HG03432 (cell line): ENCODE data around the gene TMEM270.

Experiments
- ATAC-seq: cut with Tn5 transposase; IDR thresholded peaks from one replicate; pipeline ENCODE4 v1.9.1; 2021; ENCODE audit warnings: mild to moderate bottlenecking, moderate library complexity; ENCODE audit not compliant: unreplicated experiment

TMEM270 gene

GRCh38 chr7:73885433-73885974 lies 24.5 kb downstream of the TMEM270 start:
- ATAC-seq: no peak

- no peak for ATAC-seq
Observed at GRCh38 chr7:73885975-73886798, 25.2 kb downstream of the TMEM270 start.

- ATAC-seq: no peak
Observed at GRCh38 chr7:73887762-73888161, 26.8 kb downstream of the TMEM270 start.

GRCh38 chr7:73888959-73889358 lies 28.0 kb downstream of the TMEM270 start:
- ATAC-seq: no peak

- no peak for ATAC-seq
Observed at GRCh38 chr7:73890555-73891147, 29.7 kb downstream of the TMEM270 start.

GRCh38 chr7:73891178-73891885 lies 30.4 kb downstream of the TMEM270 start:
- no peak for ATAC-seq

GRCh38 chr7:73892003-73892999 lies 31.3 kb downstream of the TMEM270 start:
- no peak for ATAC-seq

- ATAC-seq: no peak
Observed at GRCh38 chr7:73893342-73894101, 32.6 kb downstream of the TMEM270 start.

- no peak for ATAC-seq
Observed at GRCh38 chr7:73894166-73894565, 33.2 kb downstream of the TMEM270 start.

GRCh38 chr7:73894733-73895551 lies 34.0 kb downstream of the TMEM270 start:
- no peak for ATAC-seq

GRCh38 chr7:73895626-73896025 lies 34.7 kb downstream of the TMEM270 start:
- no peak for ATAC-seq

- no peak for ATAC-seq
Observed at GRCh38 chr7:73896454-73896853, 35.5 kb downstream of the TMEM270 start.

- no peak for ATAC-seq
Observed at GRCh38 chr7:73899731-73900142, 38.8 kb downstream of the TMEM270 start.

- ATAC-seq: no peak
Observed at GRCh38 chr7:73900286-73900685, 39.3 kb downstream of the TMEM270 start.

GRCh38 chr7:73901231-73901822 lies 40.4 kb downstream of the TMEM270 start:
- ATAC-seq: no peak

GRCh38 chr7:73901823-73902597 lies 41.1 kb downstream of the TMEM270 start:
- no peak for ATAC-seq

GRCh38 chr7:73903321-73904218 lies 42.6 kb downstream of the TMEM270 start:
- ATAC-seq: no peak
